ENCODE measurements around the gene RAD52.
A peak's percentile ranks its signal among the peaks of the same experiment; 100 is the strongest.

RAD52 gene

GRCh38 chr12:884746-885414 is 64.6 kb downstream of the RAD52 start:
- H3K4me3 ChIP-seq (replicated peaks in 1 of 2; ENCODE audit: low read depth in 2 of 2, low read length in 2 of 2), result no peak overlapping the region
- no peak for DNase-seq (ENCODE audit: low read depth in 2 of 2)
- TF ChIP-seq, protein P1, sequence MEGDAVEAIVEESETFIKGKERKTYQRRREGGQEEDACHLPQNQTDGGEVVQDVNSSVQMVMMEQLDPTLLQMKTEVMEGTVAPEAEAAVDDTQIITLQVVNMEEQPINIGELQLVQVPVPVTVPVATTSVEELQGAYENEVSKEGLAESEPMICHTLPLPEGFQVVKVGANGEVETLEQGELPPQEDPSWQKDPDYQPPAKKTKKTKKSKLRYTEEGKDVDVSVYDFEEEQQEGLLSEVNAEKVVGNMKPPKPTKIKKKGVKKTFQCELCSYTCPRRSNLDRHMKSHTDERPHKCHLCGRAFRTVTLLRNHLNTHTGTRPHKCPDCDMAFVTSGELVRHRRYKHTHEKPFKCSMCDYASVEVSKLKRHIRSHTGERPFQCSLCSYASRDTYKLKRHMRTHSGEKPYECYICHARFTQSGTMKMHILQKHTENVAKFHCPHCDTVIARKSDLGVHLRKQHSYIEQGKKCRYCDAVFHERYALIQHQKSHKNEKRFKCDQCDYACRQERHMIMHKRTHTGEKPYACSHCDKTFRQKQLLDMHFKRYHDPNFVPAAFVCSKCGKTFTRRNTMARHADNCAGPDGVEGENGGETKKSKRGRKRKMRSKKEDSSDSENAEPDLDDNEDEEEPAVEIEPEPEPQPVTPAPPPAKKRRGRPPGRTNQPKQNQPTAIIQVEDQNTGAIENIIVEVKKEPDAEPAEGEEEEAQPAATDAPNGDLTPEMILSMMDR (IDR thresholded peaks at IDR 0.05; ENCODE audit: low read depth, low read length), result no peak

DNA sequence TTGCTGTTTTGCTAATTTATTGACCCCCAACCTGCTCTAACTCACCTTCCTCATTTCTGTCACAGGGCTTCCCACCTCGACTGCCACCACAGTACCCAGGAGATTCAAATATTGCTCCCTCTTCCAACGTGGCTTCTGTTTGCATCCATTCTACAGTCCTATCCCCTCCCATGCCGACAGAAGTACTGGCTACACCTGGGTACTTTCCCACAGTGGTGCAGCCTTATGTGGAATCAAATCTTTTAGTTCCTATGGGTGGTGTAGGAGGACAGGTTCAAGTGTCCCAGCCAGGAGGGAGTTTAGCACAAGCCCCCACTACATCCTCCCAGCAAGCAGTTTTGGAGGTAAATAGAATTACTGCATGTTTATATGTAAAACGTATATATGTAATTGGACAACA is 68.8 kb downstream of the RAD52 start:
- TF ChIP-seq, protein P1 (IDR thresholded peaks at IDR 0.05; ENCODE audit: low read depth, low read length), result no peak
- no peak for DNase-seq (ENCODE audit: low read depth in 2 of 2)
- H3K4me3 ChIP-seq (replicated peaks in 1 of 2; ENCODE audit: low read depth in 2 of 2, low read length in 2 of 2), result no peak overlapping the region

- TF ChIP-seq, protein P1 (IDR thresholded peaks at IDR 0.05; ENCODE audit: low read depth, low read length), result no peak
- DNase-seq (ENCODE audit: low read depth in 2 of 2), result peak; percentile 34 to 84
Measured at GRCh38 chr12:879641-880040, 69.9 kb downstream of the RAD52 start.

DNA sequence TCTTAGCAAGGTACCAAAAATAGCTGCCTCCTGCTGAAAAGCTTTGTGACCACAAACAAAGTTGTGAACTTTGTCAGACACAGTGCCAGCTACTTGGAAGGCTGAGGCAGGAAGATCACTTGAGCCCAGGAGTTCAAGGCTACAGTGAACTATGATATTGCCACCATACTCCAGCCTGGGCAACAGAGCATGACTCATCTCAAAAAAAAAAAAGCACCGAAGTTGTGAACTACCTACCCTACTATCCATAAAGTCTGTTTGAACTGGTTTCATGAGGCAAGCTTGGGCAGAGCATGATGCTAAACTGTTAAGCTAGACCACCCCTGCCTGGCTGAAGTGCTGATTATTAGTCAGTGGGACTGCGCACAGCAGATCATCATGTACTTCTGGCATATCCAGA is 75.5 kb downstream of the RAD52 start:
- DNase-seq (ENCODE audit: low read depth in 2 of 2), result peak in 1 of 2 donors; percentile 15
- H3K4me3 ChIP-seq (replicated peaks in 1 of 2; ENCODE audit: low read depth in 2 of 2, low read length in 2 of 2), result no peak overlapping the region
- TF ChIP-seq, protein P1 (IDR thresholded peaks at IDR 0.05; ENCODE audit: low read depth, low read length), result no peak

More at GRCh38 chr12:879641-880040, 69.9 kb downstream of the RAD52 start:
- no peak overlapping the region for H3K4me3 ChIP-seq (replicated peaks in 1 of 2; ENCODE audit: low read depth in 2 of 2, low read length in 2 of 2)

GRCh38 chr12:870378-870777 is 79.1 kb downstream of the RAD52 start:
- TF ChIP-seq, protein P1 (IDR thresholded peaks at IDR 0.05; ENCODE audit: low read depth, low read length), result no peak
- no peak for DNase-seq (ENCODE audit: low read depth in 2 of 2)
- H3K4me3 ChIP-seq (replicated peaks in 1 of 2; ENCODE audit: low read depth in 2 of 2, low read length in 2 of 2), result no peak overlapping the region

DNA sequence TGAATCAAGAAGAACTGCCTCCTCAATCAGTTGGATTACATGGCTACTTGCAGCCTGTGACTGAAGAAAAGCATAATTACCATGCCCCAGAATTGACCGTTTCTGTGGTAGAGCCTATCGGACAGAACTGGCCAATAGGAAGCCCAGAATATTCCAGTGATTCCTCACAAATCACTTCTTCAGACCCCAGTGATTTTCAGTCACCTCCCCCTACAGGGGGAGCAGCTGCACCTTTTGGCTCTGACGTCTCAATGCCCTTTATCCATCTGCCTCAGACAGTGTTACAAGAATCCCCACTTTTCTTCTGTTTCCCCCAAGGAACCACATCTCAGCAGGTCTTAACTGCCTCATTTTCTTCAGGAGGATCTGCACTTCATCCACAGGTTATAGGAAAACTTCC is 80.8 kb downstream of the RAD52 start:
- no peak for DNase-seq (ENCODE audit: low read depth in 2 of 2)
- TF ChIP-seq, protein P1 (IDR thresholded peaks at IDR 0.05; ENCODE audit: low read depth, low read length), result peak; percentile 2
- no peak overlapping the region for H3K4me3 ChIP-seq (replicated peaks in 1 of 2; ENCODE audit: low read depth in 2 of 2, low read length in 2 of 2)

DNA sequence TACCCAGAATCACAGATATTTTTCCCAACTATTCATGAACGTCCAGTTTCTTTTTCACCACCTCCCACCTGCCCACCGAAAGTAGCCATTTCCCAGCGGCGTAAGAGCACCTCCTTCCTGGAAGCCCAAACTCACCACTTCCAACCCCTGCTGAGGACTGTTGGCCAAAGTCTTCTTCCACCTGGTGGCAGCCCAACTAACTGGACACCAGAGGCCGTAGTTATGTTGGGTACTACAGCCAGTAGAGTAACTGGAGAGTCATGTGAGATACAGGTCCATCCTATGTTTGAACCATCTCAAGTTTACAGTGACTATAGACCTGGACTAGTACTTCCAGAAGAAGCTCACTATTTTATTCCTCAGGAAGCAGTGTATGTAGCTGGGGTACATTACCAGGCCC is 81.6 kb downstream of the RAD52 start:
- H3K4me3 ChIP-seq (replicated peaks in 1 of 2; ENCODE audit: low read depth in 2 of 2, low read length in 2 of 2), result no peak overlapping the region
- no peak for DNase-seq (ENCODE audit: low read depth in 2 of 2)
- TF ChIP-seq, protein P1 (IDR thresholded peaks at IDR 0.05; ENCODE audit: low read depth, low read length), result no peak
